ENCODE measurements around the gene RSL1D1.

Gene RSL1D1

DNA sequence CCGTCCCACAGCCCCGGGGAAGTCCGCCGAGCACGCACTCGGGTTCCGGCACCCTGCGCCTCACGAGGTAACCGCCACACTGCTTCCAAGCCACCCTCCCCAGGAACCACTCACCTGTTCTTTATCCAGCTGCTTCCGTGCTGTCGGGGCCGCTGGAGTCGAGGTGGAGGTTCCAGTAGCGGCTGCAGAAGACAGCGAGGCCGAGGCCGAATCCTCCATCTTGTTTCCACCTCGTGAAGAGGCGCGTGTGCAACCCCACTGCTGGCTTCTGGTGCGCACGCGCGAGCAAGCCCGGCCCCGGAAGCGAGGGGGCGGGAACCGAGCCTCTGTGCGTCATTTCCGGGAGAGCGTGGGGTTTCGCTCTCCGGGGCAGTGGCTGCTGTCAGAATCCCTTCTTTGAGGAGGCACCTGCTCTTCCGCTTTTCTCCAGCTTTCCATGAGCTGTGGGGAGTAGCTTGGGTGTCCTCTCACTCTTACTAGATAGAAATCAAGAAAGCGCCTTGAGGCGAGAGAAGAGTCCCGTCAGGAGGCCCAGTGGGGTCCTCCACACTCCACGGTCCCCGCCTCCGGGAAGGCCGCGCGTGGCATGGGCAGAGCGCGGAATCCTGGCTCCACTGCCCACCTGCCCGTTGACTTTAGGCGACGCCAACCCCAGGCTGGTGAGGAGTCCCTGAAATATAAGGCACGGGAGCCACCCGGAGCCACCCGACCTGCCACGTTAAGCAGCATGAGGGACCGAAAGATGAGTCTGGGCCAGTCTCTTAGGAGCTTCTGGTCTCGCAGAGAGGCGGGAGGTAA lies at the start of gene RSL1D1:
RSL1D1 (minus strand) TSS at position 249 of the 798 bp plus-strand sequence; CDS start at position 219, 30 bp downstream.
- DNase-seq (ENCODE audit: low spot score) = peak; percentile 97

DNA sequence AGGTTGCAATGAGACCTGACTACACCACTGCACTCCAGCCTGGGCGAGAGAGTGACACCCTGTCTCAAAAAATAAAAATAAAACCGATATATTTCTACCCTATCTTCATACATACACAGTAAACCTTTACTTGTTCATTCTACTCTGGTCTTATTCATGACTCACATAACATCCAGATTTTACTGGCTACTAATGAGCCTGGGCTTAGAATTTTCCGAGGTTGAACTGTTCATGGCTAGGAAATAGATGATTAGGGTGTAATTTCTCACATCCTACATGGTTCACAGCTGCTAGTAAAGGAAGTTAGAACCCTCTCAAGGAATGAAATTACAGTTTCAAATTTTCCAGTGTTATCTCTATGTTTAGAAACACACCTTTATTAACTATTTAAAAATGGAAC lies 49.7 kb upstream of the RSL1D1 start:
- no peak for DNase-seq (ENCODE audit: low spot score)

DNA sequence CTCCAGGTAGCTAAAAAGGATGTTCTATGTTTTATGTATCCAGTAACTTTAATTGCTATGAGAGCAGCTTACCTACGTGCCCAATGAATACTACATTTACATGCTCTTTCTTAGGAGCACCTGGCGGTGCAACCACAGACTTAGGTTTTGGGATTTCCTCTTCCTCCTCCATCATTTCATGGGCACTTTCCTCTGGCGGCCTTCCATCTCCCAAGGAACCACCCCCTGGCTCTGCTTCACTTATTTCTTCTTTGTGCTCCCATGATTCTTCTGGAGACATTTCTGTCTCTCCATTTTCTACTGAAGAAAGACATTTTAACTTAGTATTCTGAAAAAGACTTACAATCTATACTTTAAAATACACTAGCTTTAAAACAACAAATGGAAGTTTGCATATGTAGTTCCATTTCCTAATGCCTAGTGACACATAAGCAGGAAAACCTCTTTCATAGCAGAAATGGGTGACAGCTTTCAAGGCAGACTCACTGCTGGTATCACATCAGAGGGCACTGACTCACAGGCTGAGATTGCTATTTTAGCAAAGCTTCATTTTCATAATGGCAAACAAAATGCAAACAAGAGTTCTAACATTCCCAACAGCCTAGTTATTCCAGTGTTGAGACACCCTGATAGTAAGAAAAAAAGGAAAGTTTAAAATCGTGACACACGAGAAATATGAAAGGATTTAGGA lies 45.3 kb upstream of the RSL1D1 start:
- DNase-seq (ENCODE audit: low spot score) = no peak

DNA sequence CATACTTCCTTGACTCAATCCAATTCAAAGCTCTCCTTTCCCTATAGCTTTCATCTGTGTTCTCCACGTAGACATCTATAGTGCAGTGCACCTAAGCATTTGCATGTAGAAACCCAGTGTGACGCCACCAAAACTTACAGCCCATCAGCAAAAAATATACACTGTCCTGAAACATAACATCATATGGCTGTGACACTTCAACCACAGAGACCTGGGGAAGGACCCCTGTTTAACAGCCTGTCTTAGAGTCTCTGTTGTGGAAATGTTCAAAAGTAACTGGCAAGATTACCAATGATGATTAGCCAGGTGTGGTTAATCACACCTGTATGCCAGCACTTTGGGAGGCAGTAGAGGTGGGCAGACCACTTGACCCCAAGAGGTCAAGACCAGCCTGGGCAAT lies 42.2 kb upstream of the RSL1D1 start:
- DNase-seq (ENCODE audit: low spot score) = no peak

DNA sequence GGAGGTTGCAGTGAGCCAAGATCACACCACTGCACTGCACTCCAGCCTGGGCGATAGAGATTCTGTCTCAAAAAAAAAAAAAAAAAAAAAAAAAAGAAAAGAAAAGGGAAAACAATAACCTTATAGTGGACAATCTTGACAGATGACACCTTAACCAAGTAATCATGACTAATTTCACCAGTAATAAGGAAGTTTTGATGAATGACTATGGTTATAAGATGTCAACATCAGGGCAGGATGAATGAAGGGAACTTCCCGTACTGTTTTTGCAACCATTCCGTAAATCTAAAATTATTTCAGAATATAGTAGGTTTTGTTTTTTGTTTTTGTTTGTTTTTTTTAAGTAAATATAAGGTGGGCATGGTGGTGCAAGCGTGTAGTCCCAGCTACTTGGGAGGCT lies 41.4 kb upstream of the RSL1D1 start:
- no peak for DNase-seq (ENCODE audit: low spot score)

DNA sequence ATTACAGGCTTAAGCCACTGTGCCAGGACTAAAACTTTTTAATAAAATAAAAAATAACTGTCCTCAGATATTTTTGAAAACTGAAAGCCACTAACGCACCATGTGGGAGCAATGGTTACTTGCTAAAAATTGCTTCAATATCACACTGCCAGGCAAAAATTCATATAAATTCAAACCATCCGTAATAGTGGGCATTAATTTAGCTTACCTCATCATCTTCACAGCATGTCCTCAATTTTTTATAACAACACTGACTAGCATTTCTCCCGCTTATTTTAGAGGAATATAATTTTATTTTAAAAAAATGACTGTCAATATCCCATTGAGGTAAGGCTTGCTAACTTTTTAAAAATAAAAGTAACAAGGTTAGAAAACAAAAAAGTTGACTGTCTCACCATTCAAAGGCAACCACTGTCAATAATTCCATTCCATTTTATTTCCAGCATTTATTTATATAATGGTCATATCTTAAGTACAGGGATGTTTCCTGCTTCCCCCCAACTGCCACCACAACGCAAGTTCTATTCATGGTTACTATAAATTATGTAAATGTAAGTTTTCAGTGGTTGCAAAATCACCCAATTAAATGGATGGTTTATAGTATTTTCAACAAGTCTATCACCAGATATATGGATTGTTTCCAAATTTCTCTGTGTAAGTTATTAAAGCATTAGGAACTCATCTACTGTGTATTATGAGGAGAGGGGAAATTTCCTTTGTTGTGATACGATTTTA lies 39.1 kb upstream of the RSL1D1 start:
- no peak for DNase-seq (ENCODE audit: low spot score)

DNA sequence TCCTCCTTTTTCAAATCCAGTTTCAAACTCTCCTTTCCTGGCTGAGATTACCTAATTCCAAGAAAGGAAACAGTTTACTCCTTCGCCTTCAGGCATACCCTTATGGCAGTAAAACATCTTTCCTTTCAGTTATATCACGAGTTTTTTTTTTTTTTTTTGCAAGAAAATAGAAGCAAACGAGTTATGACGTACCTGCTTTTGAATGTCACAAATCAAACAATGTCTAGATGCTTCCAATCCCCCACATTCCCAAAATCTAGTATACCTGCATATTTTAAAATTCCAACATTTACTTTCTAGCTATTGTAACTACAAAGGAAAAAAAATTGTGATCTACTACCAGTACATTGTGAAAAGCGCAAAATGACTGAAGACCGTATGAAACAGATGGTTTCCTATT lies 35.5 kb upstream of the RSL1D1 start:
- DNase-seq (ENCODE audit: low spot score) = no peak

DNA sequence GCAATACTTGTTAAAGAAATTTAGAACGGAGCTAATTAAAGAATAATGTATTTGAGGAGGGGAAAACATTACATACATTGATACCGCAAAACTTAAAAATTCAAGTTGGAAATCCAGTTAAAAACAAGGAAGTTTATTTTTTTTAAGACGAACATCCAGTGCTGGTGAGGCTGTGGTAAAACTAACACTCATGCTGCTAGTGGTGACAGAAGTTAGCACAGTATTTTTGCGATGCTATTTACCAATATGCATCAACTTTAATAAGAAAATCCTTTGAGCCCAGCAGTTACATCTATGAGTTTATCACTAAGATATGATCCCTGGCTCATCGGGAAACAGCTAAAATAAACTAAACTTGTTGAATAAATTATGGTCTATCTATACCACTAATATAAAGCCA lies 32.7 kb upstream of the RSL1D1 start:
- no peak for DNase-seq (ENCODE audit: low spot score)

DNA sequence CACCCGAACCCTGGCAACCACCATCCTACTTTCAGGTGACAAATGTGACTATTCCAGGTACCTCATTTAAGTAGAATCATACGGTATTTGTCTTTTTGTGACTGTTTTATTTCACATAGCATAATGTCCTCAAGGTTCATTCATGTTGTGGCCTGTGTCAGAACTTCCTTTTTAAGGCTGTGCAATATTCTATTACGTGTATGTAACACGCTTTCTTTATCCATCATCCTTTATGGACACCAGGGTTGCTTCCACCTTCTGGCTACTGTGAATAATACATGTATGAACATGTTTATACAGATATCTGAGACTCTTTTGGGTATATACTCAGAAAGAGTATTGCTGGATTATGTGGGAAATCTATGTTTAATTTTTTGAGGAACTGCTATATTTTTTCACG lies 28.7 kb upstream of the RSL1D1 start:
- no peak for DNase-seq (ENCODE audit: low spot score)

DNA sequence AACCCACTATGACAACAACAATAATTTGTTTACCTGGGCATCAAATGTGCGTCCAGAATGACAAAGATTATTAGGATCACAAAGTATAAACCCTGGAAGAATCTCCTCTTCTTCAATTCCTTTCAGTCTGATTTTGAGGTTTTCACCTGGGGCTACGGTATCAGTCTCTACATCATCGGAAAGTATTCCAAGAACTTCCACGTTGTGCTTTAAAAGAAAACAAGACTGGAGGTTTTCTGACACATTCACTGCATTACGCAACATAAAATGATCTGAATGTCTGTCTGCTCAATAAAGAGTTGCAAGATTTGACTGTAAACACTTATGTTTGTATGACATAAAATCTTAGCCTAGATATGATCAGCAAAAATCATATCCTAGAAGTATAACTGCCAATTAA lies 26.0 kb upstream of the RSL1D1 start:
- DNase-seq (ENCODE audit: low spot score) = no peak

DNA sequence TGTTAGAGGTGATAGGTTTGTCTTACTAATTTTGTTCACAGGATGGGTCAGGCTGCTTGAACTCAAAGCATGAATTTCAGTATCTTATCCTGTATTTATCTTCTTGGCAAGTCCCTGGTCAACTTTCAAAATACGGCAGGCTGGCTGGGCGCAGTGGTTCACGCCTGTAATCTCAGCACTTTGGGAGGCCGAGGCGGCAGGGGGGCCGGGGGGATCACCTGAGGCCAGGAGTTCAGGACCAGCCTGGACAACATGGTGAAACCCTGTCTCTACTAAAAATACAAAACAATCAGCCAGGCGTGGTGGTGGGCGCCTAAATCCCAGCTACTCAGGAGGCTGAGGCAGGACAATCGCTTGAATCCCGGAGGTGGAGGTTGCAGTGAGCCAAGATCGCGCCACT lies 25.0 kb upstream of the RSL1D1 start:
- no peak for DNase-seq (ENCODE audit: low spot score)

DNA sequence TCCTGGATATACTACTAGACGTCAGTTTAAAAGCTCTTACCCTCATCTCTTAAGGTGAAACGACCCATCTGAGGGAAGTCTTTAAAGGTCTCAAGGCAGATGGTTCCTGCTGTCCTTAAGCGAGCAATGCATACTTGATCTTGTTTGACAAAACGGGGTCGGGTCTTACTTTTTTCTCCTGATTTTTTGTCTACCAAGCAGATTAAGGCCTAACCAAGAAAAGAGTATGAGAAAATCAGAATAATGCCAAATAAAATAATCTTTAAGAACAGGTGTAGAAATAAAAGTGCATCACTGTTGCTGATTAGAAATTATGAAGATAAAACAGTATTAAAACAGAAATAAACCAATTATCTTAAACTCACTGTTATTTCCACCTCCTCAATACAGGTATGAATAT lies 24.4 kb upstream of the RSL1D1 start:
- no peak for DNase-seq (ENCODE audit: low spot score)

DNA sequence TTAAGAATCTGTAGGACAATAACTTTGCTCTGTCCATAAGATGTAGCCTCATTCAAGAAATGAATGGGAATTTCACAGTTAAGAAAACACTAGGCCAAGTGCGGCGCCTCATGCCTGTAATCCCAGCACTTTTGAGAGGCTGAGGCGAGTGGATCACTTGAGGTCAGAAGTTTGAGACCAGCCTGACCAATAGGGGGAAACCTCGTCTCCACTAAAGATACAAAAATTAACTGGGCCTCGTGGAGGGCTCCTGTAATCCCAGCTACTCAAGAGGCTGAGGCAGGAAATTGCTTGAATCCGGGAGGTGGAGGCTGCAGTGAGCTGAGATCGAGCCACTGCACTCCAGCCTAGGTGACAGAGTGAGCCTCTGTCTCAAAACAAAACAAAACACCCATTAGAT lies 19.9 kb upstream of the RSL1D1 start:
- no peak for DNase-seq (ENCODE audit: low spot score)

DNA sequence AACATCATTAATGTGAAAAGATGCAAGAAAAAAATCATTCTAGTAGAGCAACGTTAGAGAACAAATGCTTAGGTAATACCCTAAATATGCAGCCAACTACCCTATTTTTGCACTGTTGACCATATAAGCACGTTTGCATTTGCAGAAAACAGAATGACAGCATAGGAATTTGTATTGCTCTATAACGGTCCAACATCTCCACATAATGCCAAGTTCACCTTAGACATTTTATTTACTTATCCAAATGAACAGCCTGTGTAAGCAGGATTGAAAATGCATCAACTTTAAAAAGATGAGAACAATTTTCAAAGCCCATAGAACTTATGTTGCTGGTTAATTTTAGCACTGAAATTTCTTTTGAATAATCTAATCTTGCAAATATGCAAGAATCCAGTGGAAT lies 19.1 kb upstream of the RSL1D1 start:
- DNase-seq (ENCODE audit: low spot score) = no peak

DNA sequence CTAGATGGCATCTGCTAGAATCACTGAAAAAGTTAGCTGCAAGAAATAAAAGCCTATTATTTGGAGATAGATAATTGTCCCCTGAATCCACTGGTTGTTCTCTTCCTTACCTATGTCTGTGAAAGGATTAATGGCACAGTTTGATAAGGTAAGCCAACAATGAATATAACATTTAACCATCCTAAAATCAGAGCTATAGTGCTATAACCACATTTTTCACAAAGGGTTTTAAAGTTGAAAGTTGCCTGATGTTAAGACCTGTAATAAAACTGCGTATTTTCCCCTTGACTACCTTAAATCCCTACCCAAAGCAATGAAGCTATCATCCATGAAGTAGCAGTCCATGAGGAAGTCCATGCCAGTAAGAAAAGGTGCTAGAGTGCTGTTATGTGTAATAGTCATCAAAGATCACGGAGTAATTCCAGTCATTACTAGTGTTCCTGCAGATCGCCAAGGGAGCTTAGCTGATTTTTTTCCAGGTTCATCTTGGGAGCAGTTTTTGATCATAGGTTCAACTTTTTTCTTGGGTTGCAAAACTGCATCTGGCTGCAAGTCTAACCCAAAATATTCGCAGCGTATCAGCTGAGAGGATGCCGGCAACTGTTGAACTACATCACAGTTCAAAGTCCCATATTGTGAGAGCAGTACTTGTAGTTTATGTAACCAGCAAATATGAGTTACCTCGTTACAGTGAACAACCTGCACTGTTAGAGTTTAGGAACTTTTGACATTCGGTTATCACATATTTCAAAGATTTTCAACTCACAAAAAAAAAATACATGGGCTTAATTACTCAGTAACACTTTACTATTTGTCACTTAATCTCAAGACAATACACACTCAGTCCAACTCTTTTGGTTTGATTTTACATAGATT lies 18.2 kb upstream of the RSL1D1 start:
- DNase-seq (ENCODE audit: low spot score) = no peak

DNA sequence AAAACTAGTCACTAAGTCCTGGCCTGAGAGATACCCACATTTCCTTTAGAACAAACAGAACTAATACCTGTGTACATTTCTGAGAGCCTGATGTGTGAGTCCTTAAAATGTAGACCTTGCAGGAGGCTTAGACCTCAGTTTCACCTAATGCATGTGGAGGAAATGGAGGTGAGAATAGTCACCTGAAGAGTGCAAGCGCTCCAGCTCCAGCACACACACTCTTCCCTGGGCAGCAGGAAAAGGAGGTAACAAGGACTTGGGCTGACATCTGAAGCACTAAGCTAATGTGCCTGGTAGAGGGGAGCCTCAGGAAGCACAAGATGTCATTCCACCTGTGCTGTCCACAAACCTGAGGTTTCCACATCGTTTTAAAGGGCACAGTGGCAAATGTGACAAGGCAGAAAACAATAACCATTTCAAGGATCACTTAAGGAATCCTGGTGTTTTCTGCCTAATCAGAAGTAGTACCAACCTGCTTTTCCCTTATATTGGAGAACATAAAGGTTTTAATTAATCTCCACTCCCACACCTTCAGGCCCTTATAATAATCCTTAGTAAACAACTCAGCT lies 17.2 kb upstream of the RSL1D1 start:
- no peak for DNase-seq (ENCODE audit: low spot score)

DNA sequence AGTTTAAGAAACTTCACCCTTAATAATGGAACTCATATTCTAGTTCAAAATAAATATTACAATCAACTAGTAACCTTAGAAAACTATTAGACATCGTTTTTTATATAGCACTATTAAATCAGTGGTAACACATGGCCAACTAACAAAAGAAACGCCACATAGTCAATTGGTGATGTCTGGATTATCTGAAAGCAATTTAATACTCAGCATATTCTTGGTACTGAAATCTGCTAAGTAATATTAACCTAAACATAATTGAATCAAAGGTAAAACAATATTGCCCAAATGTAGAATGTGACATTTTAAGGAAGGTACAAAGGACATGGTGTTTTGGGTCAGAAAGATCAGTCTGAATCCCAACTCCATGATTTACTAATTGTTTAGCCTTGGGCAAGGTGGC lies 11.1 kb upstream of the RSL1D1 start:
- no peak for DNase-seq (ENCODE audit: low spot score)

DNA sequence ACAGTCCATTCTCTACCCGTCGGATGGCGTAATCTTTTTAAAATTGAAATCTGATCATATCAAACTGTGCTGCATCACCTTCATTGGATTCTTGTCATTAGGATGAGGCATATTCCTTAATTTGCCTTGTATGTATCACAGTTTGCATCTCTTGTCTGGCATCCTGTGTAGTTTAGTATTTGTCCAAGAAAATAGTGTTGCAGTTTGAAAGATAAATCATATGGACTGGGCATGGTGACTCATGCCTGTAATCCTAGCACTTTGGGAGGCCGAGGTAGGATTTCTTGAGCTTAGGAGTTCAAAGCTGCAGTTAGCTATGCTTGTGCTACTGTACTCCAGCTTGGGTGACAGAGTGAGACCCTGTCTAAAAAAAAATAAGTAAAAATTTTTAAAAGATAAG lies 5.8 kb upstream of the RSL1D1 start:
- no peak for DNase-seq (ENCODE audit: low spot score)

DNA sequence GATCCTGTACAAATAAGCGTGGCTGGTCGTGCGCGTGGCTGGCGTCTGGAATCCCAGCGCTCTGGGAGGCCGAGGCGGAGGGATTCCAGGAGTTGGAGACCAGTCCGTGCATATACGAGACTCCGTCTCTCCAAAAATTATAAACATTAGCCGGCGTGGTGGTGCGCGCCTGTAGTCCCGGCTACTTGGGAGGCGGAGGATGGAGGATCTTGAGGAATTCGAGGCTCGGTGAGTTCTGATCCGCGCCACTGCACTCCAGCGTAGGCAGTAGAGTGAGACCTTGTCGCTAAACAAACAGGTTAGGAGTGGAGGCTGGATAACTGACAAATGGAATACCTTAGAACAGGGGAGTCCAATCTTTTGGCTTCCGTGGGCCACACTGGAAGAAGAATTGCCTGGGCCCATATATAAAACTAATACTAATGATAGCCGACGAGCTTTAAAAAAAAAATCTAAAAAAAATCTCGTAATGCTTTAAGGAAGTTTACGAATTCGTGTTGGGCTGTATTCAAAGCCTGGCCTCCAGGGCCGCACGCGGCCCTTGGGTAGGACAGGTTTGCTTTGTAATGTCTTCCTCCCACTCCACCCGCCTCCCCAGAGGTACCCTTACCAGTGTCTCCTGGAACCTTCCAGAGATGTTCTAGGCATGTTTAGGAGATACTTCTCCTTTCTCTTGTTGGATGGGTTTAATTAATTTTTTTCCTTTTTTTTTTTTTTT lies 909 bp upstream of the RSL1D1 start:
- DNase-seq (ENCODE audit: low spot score) = no peak

DNA sequence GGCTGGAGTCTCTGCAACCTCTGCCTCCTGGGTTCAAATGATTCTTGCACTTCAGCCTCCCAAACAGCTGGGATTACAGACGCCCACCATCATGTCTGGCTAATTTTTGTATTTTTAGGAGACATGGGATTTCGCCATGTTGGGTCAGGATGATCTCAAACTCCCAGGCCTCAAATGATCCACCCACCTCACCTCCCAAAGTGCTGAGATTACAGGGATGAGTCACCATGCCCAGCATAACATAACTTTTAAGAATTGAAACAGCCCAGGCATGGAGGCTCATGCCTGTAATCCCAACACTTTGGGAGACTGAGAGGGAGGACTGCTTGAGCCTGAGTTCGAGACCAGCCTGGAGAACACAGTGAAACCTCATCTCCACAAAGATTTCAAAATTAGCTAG lies 2.5 kb downstream of the RSL1D1 start:
- DNase-seq (ENCODE audit: low spot score) = no peak

DNA sequence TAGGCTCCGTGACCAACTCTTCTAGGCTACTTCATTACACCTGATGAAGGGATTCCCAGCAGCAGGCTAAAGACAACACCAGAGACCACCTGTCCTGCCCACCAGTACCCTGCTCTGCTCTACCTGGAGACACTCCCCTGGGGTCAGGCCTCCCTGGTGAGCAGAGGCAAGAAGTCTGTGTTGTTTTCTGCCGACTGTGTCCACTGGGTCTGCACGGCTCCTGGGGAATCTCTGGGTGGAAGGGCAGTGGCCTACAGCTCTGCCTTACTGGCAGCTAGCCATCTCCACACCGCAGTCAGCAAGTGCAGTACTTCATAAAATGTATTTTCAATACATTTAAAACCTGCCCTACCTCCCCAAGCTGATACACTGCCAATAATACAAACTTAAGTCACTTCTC lies 6.8 kb downstream of the RSL1D1 start:
- no peak for DNase-seq (ENCODE audit: low spot score)
